GM12873 (cell line): ENCODE data around the gene CAT.

Experiments
- CTCF ChIP-seq: IDR thresholded peaks from 2 replicates; pipeline ENCODE4 v1.5.1; 2012; ENCODE audit warnings: low read depth, mild to moderate bottlenecking, moderate library complexity, low read length, control low read depth; ENCODE audit not compliant: insufficient read depth; ENCODE audit errors: missing control alignments

CAT gene

GRCh38 chr11:34425867-34426266, 12.9 kb upstream of the CAT start:
- no peak for TF ChIP-seq CTCF

DNA sequence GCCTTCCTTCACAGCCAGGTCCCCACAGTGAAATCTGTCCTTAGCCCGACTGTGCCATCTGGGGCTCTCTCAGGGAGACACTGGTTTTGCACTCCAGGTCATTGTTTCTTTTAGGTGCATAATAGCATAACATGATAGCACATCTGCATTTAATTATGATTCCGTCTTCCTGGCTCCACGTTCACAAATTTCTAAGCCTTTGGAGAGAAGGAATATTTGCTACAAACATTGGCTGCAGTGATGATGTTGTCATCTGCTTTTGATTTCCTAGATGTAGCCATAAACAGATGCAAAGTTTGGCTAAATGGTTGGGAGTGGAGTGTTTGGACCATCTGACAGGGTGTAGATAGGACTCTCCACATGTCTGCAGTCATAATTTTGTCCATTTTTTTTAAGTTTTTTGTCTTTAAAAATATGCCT, 12.0 kb upstream of the CAT start:
- TF ChIP-seq CTCF = no peak

DNA sequence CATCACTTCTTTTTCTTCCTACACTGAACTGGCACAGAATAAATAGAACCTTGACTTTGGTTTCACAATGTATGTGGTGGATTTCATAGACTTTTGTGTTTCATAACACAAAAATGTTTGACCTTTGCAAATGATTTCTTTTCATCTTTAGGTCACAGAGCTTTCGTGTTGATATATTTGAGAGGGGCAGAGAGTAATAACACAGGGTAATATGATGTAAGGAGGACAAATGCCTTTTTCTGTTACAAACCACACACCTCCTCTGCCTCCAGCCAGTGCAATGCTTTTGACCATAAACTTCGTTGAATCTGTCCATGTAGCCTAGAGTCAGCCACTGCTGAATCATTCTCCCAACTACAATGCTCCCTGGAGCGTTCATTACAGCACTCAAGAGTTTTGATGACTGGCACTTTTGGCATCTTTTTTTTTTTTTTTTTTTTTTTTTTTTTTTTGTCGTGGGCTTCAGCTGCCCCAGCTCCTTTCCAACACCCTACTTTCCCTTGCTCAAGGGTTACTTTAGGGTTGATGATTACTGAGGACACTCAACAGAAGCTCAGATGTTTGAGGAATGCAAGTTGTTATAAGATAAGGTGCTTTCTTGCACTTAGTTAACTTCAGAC, 11.4 kb upstream of the CAT start:
- TF ChIP-seq CTCF = no peak

- TF ChIP-seq CTCF = no peak
These were observed 6.8 kb upstream of the CAT start for GRCh38 chr11:34431979-34432378.

- TF ChIP-seq CTCF = no peak
These were observed 5.9 kb upstream of the CAT start for GRCh38 chr11:34432822-34433221.

GRCh38 chr11:34433899-34434298, 4.8 kb upstream of the CAT start:
- TF ChIP-seq CTCF = no peak

DNA sequence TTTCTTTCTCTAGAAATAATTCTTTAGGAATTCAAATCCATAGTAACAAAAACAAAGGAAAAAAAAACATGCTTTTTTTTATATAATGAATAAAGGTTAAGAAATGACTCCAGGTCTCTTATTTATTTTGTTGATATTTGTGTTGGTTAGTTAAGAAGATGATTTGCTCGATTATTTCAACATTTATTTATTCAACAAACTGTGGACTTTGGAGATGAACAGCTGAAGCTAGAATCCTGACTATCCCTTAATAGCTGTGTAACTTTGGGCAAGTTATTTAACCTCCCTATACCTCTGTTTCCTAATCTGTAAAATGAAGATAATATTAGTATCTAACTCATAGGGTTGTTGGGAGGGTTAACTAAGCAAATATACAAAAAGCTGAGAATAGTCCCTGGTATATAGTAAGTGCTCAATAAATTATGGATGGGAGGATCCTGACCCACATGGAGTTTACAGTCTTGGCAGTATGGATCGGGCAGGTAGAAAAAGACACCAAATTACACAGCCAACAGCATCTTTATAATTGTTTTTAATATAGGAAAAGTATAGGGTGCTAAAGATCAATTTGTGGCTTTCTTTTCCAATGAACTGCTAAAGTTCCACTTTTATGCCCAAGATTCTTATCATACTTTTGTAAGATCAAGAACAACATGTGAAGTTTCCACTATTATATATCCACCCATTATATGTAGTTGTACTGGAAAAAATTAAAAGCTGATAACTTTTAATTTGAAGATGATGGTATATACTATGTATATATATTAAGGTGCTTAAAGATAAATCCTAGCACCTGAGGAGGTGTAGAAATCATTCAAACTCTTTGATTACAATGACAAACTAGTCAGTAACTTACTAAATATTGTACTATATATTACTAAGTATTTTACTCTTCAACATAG, 1.3 kb upstream of the CAT start:
- no peak for TF ChIP-seq CTCF
